H1 (cell line): ENCODE data around the gene LRRTM4. TPM values are rescaled to one million over a fixed set of nuclear protein-coding genes. Genes with fewer than 3 reads are reported as not detected.
"Not testable (repeated sequence)": the region's sequence is repeated elsewhere in the genome, so short reads cannot be mapped to it uniquely, and the experiment has no call there.

ENCODE experiments used
- CTCF ChIA-PET: fragments of 300-600 bp; sonication (Branson Sonifier 250); formaldehyde crosslinking; loops from one replicate; lab custom pipeline; 2021; ENCODE audit not compliant: partially characterized antibody; lab: Charles Lee
- POLR2A ChIA-PET: fragments of 300-600 bp; sonication (Branson Sonifier 250); formaldehyde crosslinking; loops from one replicate; lab custom pipeline; 2021; ENCODE audit warnings: inconsistent platforms; ENCODE audit not compliant: partially characterized antibody; lab: Charles Lee
- DNase-seq, 2 experiments: peaks; one replicate each; pipeline versions ENCODE4 v3.0.0 to v3.0.0-alpha.2; 2010 to 2022; ENCODE audit warnings: low spot score in 2 of 2, low read depth in 1 of 2, mixed read lengths in 1 of 2
- FAIRE-seq: peaks from 2 replicates; lab custom pipeline; 2011; peaks lifted over from hg19 to GRCh38; lab: Jason Lieb, UNC
- H2AFZ ChIP-seq: 2 replicates; pipeline ENCODE4 v1.8.1; 2012; ENCODE audit warnings: low read length, inconsistent platforms
- H2AK5ac ChIP-seq: 2 replicates; pipeline ENCODE4 v1.6.1; 2013; ENCODE audit warnings: low read depth, low read length
- H2BK120ac ChIP-seq: replicated peaks from 2 replicates; pipeline ENCODE3; 2013; ENCODE audit warnings: low read depth, low read length, inconsistent platforms
- H2BK12ac ChIP-seq: 2 replicates; pipeline ENCODE4 v1.6.1; 2013; ENCODE audit warnings: low read depth, low read length
- H2BK15ac ChIP-seq: 2 replicates; pipeline ENCODE4 v1.6.1; 2013; ENCODE audit warnings: low read length
- H2BK20ac ChIP-seq: 2 replicates; pipeline ENCODE4 v1.6.1; 2013; ENCODE audit warnings: low read length
- H2BK5ac ChIP-seq: 2 replicates; pipeline ENCODE4 v1.6.1; 2013; ENCODE audit warnings: low read depth, low read length
- H3K14ac ChIP-seq: 2 replicates; pipeline ENCODE4 v1.6.1; 2013; ENCODE audit warnings: inconsistent platforms; ENCODE audit not compliant: insufficient read length
- H3K18ac ChIP-seq: 2 replicates; pipeline ENCODE4 v1.6.1; 2013; ENCODE audit warnings: low read length; ENCODE audit errors: extremely low read depth
- H3K23ac ChIP-seq: 2 replicates; pipeline ENCODE4 v1.6.1; 2013; ENCODE audit warnings: inconsistent platforms; ENCODE audit not compliant: insufficient read length
- H3K23me2 ChIP-seq: 2 replicates; pipeline ENCODE4 v1.6.1; 2013; ENCODE audit warnings: low read depth, low read length
- H3K27ac ChIP-seq: 2 replicates; pipeline ENCODE4 v1.6.1; 2011; ENCODE audit warnings: low read depth, low read length, inconsistent platforms
- H3K27me3 ChIP-seq, 4 experiments: replicated peaks in 1 of 4; 1 replicate in 1 of 4; 2 replicates in 3 of 4; pipeline versions ENCODE4 v1.6.1 to v1.8.1; 2011 to 2013; ENCODE audit warnings: low read length in 3 of 4, mild to moderate bottlenecking in 3 of 4, inconsistent platforms in 2 of 4, mixed read lengths in 2 of 4, moderate library complexity in 1 of 4; ENCODE audit not compliant: control insufficient read depth in 3 of 4, insufficient read depth in 3 of 4; ENCODE audit errors: extremely low read depth in 1 of 4
- H3K36me3 ChIP-seq, 4 experiments: 2 replicates each; pipeline versions ENCODE4 v1.6.1 to v1.8.1; 2011 to 2013; ENCODE audit warnings: mild to moderate bottlenecking in 4 of 4, low read length in 3 of 4, moderate library complexity in 2 of 4, control low read depth in 1 of 4, inconsistent platforms in 1 of 4; ENCODE audit not compliant: insufficient read depth in 4 of 4, control insufficient read depth in 2 of 4
- H3K4ac ChIP-seq: replicated peaks from 2 replicates; pipeline ENCODE3; 2013; ENCODE audit warnings: low read length, low read depth, mixed read lengths, inconsistent platforms; ENCODE audit not compliant: insufficient read length
- H3K4me1 ChIP-seq, 4 experiments: replicated peaks in 1 of 4; 1 replicate in 1 of 4; 2 replicates in 3 of 4; pipeline versions ENCODE4 v1.6.1 to v1.8.1; 2011 to 2013; ENCODE audit warnings: low read length in 3 of 4, inconsistent platforms in 2 of 4, mixed read lengths in 1 of 4; ENCODE audit not compliant: insufficient read depth in 4 of 4, control insufficient read depth in 3 of 4
- H3K4me2 ChIP-seq, 2 experiments: 2 replicates each; pipeline versions ENCODE4 v1.6.1 to v1.8.1; 2011 to 2013; ENCODE audit warnings: low read depth in 2 of 2, low read length in 2 of 2, control low read depth in 1 of 2, inconsistent platforms in 1 of 2, mild to moderate bottlenecking in 1 of 2; ENCODE audit not compliant: insufficient read depth in 1 of 2
- H3K4me3 ChIP-seq, 4 experiments: fragments of 200-600, 300-600 bp in 1 of 4; sonication (generic), shearing (Covaris generic), sonication (Bioruptor Twin) in 1 of 4; 2 replicates each; pipeline versions ENCODE4 v1.5.1 to v1.8.1; 2011 to 2016; ENCODE audit warnings: low read length in 4 of 4, low read depth in 3 of 4, control low read depth in 2 of 4, inconsistent platforms in 2 of 4, mild to moderate bottlenecking in 2 of 4, mixed read lengths in 1 of 4, moderate library complexity in 1 of 4; ENCODE audit not compliant: insufficient read depth in 2 of 4; ENCODE audit errors: extremely low read depth in 1 of 4
- H3K56ac ChIP-seq: replicated peaks from 2 replicates; pipeline ENCODE3; 2013; ENCODE audit warnings: low read depth, mild to moderate bottlenecking, mixed read lengths, low read length, inconsistent platforms; ENCODE audit not compliant: insufficient read length
- H3K79me1 ChIP-seq: 2 replicates; pipeline ENCODE4 v1.6.1; 2013; ENCODE audit warnings: low read depth, low read length, control low read depth
- H3K79me2 ChIP-seq, 2 experiments: 2 replicates each; pipeline versions ENCODE4 v1.6.1 to v1.8.1; 2012 to 2013; ENCODE audit warnings: low read length in 2 of 2, mild to moderate bottlenecking in 2 of 2, inconsistent platforms in 1 of 2; ENCODE audit not compliant: insufficient read depth in 2 of 2, control insufficient read depth in 1 of 2
- H3K9ac ChIP-seq, 4 experiments: replicated peaks in 1 of 4; 1 replicate in 1 of 4; 2 replicates in 3 of 4; pipeline versions ENCODE4 v1.6.1 to v1.8.1; 2011 to 2013; ENCODE audit warnings: low read depth in 3 of 4, low read length in 3 of 4, control low read depth in 2 of 4, mild to moderate bottlenecking in 2 of 4, moderate library complexity in 2 of 4, inconsistent platforms in 1 of 4; ENCODE audit errors: extremely low read depth in 1 of 4
- H3K9me3 ChIP-seq, 2 experiments: 2 replicates each; pipeline versions ENCODE4 v1.6.1 to v1.8.1; 2012 to 2013; ENCODE audit warnings: mild to moderate bottlenecking in 2 of 2, moderate library complexity in 2 of 2, control low read depth in 1 of 2, inconsistent platforms in 1 of 2, low read depth in 1 of 2, low read length in 1 of 2, mixed read lengths in 1 of 2; ENCODE audit not compliant: insufficient read depth in 2 of 2
- H4K20me1 ChIP-seq, 2 experiments: replicated peaks in 1 of 2; 2 replicates each; pipeline versions ENCODE3 to v1.8.1; 2011 to 2013; ENCODE audit warnings: inconsistent platforms in 2 of 2, low read length in 2 of 2, mild to moderate bottlenecking in 1 of 2; ENCODE audit not compliant: insufficient read depth in 2 of 2, control insufficient read depth in 1 of 2
- H4K5ac ChIP-seq: 2 replicates; pipeline ENCODE4 v1.6.1; 2013; ENCODE audit warnings: low read length, low read depth, mixed read lengths, inconsistent platforms; ENCODE audit not compliant: insufficient read length
- H4K8ac ChIP-seq: 2 replicates; pipeline ENCODE4 v1.8.0; 2013; ENCODE audit warnings: mild to moderate bottlenecking, moderate library complexity, low read length, inconsistent platforms; ENCODE audit not compliant: insufficient read depth; ENCODE audit errors: extremely low read depth
- H4K91ac ChIP-seq: replicated peaks from 2 replicates; pipeline ENCODE3; 2013; ENCODE audit warnings: low read length, mixed read lengths, inconsistent platforms; ENCODE audit not compliant: insufficient read length
- WGBS, 2 experiments: shearing (Covaris generic) in 1 of 2; methylation state at CpG; one replicate each; pipeline versions ENCODE4 v1.1.6 to v1.1.7; 2013 to 2015; ENCODE audit warnings: low lambda C conversion rate in 2 of 2, mixed read lengths in 2 of 2, inconsistent platforms in 1 of 2, low coverage in 1 of 2, missing lambda C conversion rate in 1 of 2; ENCODE audit not compliant: insufficient replicate concordance in 2 of 2, insufficient coverage in 1 of 2, insufficient read length in 1 of 2; ENCODE audit errors: extremely low coverage in 1 of 2, missing lambda C conversion rate in 1 of 2; 5-methylcytosine and 5-hydroxymethylcytosine counted together
- polyA plus RNA-seq, 7 experiments: library from polyadenylated mRNA; depleted of rRNA in 3 of 7; stranded (reverse) in 5 of 7; unstranded in 2 of 7; fragments of >200 nt in 5 of 7; fragments of 200-250 nt in 2 of 7; gene quantifications; 1 replicate in 5 of 7; 2 replicates in 1 of 7; 4 replicates in 1 of 7; pipeline versions ENCODE4 v1.2.1 to v1.2.3, GENCODE V29; 2011 to 2013; ENCODE audit warnings: missing spikeins in 2 of 7, mixed read lengths in 2 of 7
- total RNA-seq: library from RNA; stranded (reverse); fragmentation: NEBNext Ultra II Directional; extraction: Animal tissue kit (Norgen Biotek cat#: 25700); gene quantifications from 2 replicates; pipeline ENCODE4 v1.2.1, GENCODE V29; 2021

The LRRTM4 gene
- total and polyA plus RNA-seq, 2 of the 8 experiments (the other 6 are each of a cell fraction or from before 2014, with no cell fraction given): 3.6 to 9.5 TPM

GRCh38 chr2:77029237-77029636 lies 492.9 kb downstream of the LRRTM4 start:
- H3K79me1 ChIP-seq, H4K20me1 ChIP-seq, FAIRE-seq, H3K36me3 ChIP-seq, H3K4me1 ChIP-seq, H2BK5ac ChIP-seq, H3K27ac ChIP-seq, H3K14ac ChIP-seq, H3K4me3 ChIP-seq, H3K4ac ChIP-seq, H3K23ac ChIP-seq, CTCF ChIA-PET, H2BK15ac ChIP-seq, H3K23me2 ChIP-seq, H2BK120ac ChIP-seq, H4K8ac ChIP-seq, H3K56ac ChIP-seq, H2AK5ac ChIP-seq, H3K27me3 ChIP-seq, POLR2A ChIA-PET, H4K5ac ChIP-seq, H3K9me3 ChIP-seq, H2BK12ac ChIP-seq, H3K9ac ChIP-seq, H3K4me2 ChIP-seq, H3K18ac ChIP-seq, H2BK20ac ChIP-seq, H4K91ac ChIP-seq, H3K79me2 ChIP-seq, DNase-seq, H2AFZ ChIP-seq: not testable (repeated sequence)
- 95% methylated on average over 5 of the region's 5 CpGs; no CpG with 5 or more reads in 1 of the 2 experiments for WGBS, 2 experiments
